Endometrium (tissue), 2 donors: ENCODE data around the gene YTHDF1.
"Not testable (repeated sequence)": the region's sequence is repeated elsewhere in the genome, so short reads cannot be mapped to it uniquely, and the experiment has no call there.

ENCODE experiments used
- FAIRE-seq: peaks from 2 replicates; lab custom pipeline; 2012; peaks lifted over from hg19 to GRCh38; lab: Jason Lieb, UNC
- donor health status: control.
- donor health status: control.

YTHDF1 gene

GRCh38 chr20:63216041-63216848 lies at the start of gene YTHDF1:
TSS of gene YTHDF1 (minus strand) at chr20:63216131. CDS start at chr20:63215892, 239 bp downstream.
- FAIRE-seq = no peak

- no peak for FAIRE-seq
Observed at GRCh38 chr20:63264519-63264918, 48.6 kb upstream of the YTHDF1 start.

- FAIRE-seq = no peak
Observed at GRCh38 chr20:63264000-63264399, 48.1 kb upstream of the YTHDF1 start.

GRCh38 chr20:63262836-63263235 lies 46.9 kb upstream of the YTHDF1 start:
- FAIRE-seq = no peak

GRCh38 chr20:63261795-63262528 lies 46.0 kb upstream of the YTHDF1 start:
- FAIRE-seq = no peak

GRCh38 chr20:63261060-63261794 lies 45.3 kb upstream of the YTHDF1 start:
- FAIRE-seq = no peak

- no peak for FAIRE-seq
Observed at GRCh38 chr20:63260521-63260920, 44.6 kb upstream of the YTHDF1 start.

- FAIRE-seq = no peak
Observed at GRCh38 chr20:63259734-63260460, 44.0 kb upstream of the YTHDF1 start.

- FAIRE-seq = no peak
Observed at GRCh38 chr20:63258781-63259180, 42.9 kb upstream of the YTHDF1 start.

GRCh38 chr20:63257629-63258028 lies 41.7 kb upstream of the YTHDF1 start:
- FAIRE-seq = no peak

- no peak for FAIRE-seq
Observed at GRCh38 chr20:63256954-63257353, 41.0 kb upstream of the YTHDF1 start.

GRCh38 chr20:63255931-63256704 lies 40.2 kb upstream of the YTHDF1 start:
- FAIRE-seq = no peak

- no peak for FAIRE-seq
Observed at GRCh38 chr20:63254606-63255384, 38.9 kb upstream of the YTHDF1 start.

GRCh38 chr20:63254232-63254605 lies 38.3 kb upstream of the YTHDF1 start, which contains the start of gene NKAIN4:
TSS of gene NKAIN4 (minus strand) at chr20:63254463. CDS start at chr20:63254450, 13 bp downstream.
- no peak for FAIRE-seq

GRCh38 chr20:63253438-63254231 lies 37.7 kb upstream of the YTHDF1 start:
- no peak for FAIRE-seq

GRCh38 chr20:63253065-63253437 lies 37.1 kb upstream of the YTHDF1 start:
- no peak for FAIRE-seq

GRCh38 chr20:63252284-63252711 lies 36.4 kb upstream of the YTHDF1 start:
- FAIRE-seq = no peak

- FAIRE-seq = not testable (repeated sequence)
Observed at GRCh38 chr20:63251350-63251749, 35.4 kb upstream of the YTHDF1 start.

- FAIRE-seq = no peak
Observed at GRCh38 chr20:63249891-63250290, 34.0 kb upstream of the YTHDF1 start.
